Measurements from ENCODE around the gene MAGEL2. TPM values are rescaled to one million over a fixed set of nuclear protein-coding genes. Genes with fewer than 3 reads are reported as not detected.

Gene MAGEL2
- total RNA-seq, 1 donor from 2014 or later, result not detected

DNA sequence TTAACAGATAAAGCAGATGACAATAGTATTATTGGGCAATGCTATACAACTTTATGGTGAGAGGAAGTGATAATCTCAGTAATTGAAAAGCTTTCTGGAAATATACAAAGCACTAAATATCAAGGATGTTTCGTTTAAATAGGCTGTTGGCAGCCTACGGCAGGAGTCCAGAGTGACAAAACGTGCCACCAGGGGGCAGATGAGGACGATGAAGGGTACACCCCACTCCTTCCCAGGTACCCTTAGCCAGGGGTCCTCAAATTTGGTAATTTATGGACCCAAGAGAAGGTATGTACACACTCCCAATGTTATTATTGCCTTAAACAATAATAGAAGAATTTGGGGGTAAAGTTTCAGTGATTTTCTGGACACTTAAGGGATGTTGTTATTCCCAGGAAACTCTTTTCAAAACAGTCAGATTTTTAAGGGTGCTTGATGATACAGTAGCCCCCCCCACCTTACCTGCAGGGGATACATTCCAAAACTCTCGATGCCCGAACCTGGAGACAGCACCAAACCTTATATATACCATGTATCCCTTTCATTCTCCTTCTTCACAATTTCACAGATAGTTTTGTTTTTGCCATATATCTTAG lies 1.4 kb upstream of the MAGEL2 start:
- TF ChIP-seq, protein P1, sequence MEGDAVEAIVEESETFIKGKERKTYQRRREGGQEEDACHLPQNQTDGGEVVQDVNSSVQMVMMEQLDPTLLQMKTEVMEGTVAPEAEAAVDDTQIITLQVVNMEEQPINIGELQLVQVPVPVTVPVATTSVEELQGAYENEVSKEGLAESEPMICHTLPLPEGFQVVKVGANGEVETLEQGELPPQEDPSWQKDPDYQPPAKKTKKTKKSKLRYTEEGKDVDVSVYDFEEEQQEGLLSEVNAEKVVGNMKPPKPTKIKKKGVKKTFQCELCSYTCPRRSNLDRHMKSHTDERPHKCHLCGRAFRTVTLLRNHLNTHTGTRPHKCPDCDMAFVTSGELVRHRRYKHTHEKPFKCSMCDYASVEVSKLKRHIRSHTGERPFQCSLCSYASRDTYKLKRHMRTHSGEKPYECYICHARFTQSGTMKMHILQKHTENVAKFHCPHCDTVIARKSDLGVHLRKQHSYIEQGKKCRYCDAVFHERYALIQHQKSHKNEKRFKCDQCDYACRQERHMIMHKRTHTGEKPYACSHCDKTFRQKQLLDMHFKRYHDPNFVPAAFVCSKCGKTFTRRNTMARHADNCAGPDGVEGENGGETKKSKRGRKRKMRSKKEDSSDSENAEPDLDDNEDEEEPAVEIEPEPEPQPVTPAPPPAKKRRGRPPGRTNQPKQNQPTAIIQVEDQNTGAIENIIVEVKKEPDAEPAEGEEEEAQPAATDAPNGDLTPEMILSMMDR (IDR thresholded peaks at IDR 0.05; ENCODE audit: insufficient read depth, low read length, severe bottlenecking), result peak; percentile 12
- Histone ChIP-seq H3K27me3 (ENCODE audit: control insufficient read depth, insufficient read depth, low read length) (no peaks in the 10 kb centered on the region), H3K36me3 (ENCODE audit: control insufficient read depth, insufficient read depth, low read length) (no peaks in the 10 kb centered on the region), H3K4me3 (ENCODE audit: low read depth, low read length) (no peak overlapping the region)
- no peak for FAIRE-seq
- DNase-seq (ENCODE audit: low read depth), result no peak

DNA sequence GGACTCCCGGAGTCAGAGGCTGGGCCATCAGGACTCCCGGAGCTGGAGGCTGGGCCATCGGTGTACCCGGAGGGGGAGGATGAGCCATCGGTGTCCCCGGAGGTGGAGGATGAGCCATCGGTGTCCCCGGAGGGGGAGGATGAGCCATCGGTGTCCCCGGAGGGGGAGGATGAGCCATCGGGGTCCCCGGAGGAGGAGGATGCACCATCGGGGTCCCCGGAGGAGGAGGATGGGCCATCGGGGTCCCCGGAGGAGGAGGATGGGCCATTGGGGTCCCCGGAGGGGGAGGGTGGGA lies 719 bp downstream of the MAGEL2 start:
- Histone ChIP-seq H3K4me3 (ENCODE audit: low read depth, low read length) (no peak overlapping the region), H3K27me3 (ENCODE audit: control insufficient read depth, insufficient read depth, low read length) (no peaks in the 10 kb centered on the region), H3K36me3 (ENCODE audit: control insufficient read depth, insufficient read depth, low read length) (no peaks in the 10 kb centered on the region)
- TF ChIP-seq, protein P1 (IDR thresholded peaks at IDR 0.05; ENCODE audit: insufficient read depth, low read length, severe bottlenecking), result no peak
- DNase-seq (ENCODE audit: low read depth), result no peak
- FAIRE-seq, result no peak

DNA sequence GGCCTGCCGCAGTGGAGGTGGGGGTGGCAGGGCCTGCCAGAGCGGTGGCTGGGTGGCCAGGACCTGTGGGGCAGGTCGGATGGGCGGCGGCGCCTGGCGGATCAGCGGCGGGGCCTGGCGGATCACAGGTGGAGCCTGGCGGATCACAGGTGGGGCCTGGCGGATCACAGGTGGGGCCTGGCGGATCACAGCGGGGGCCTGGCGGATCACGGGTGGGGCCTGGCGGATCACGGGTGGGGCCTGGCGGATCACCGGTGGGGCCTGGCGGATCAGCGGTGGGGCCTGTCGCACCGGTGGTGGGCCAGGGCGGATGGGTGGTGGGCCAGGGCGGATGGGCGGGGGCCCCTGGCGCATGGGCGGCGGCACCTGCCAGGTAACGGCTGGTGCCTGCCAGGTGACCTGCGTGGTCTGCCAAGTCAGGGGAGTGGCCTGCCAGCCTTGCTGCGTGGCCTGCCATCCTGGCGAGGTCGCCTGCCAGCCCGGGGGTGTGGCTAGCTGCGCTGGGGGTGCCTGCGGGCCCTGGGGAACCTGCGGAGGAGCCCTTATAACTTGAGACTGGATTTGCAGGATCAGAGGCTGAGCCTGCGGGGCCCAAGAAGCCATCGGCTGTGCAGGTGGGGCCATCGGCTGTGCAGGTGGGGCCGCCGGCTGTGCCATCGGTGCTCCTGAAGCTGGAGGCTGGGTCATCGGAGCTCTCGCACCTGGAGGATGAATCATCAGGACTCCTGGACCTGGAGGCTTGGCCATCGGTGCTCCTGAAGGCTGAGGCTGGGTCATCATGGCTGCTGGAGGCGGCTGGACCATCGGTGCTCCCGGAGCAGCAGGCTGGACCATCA lies 1.3 kb downstream of the MAGEL2 start:
- no peaks in the 10 kb centered on the region for H3K27me3 ChIP-seq (ENCODE audit: control insufficient read depth, insufficient read depth, low read length)
- DNase-seq (ENCODE audit: low read depth) (no peak), FAIRE-seq (no peak)
- H3K4me3 ChIP-seq (ENCODE audit: low read depth, low read length), result no peak overlapping the region
- TF ChIP-seq, protein P1 (IDR thresholded peaks at IDR 0.05; ENCODE audit: insufficient read depth, low read length, severe bottlenecking), result no peak
- no peaks in the 10 kb centered on the region for H3K36me3 ChIP-seq (ENCODE audit: control insufficient read depth, insufficient read depth, low read length)

DNA sequence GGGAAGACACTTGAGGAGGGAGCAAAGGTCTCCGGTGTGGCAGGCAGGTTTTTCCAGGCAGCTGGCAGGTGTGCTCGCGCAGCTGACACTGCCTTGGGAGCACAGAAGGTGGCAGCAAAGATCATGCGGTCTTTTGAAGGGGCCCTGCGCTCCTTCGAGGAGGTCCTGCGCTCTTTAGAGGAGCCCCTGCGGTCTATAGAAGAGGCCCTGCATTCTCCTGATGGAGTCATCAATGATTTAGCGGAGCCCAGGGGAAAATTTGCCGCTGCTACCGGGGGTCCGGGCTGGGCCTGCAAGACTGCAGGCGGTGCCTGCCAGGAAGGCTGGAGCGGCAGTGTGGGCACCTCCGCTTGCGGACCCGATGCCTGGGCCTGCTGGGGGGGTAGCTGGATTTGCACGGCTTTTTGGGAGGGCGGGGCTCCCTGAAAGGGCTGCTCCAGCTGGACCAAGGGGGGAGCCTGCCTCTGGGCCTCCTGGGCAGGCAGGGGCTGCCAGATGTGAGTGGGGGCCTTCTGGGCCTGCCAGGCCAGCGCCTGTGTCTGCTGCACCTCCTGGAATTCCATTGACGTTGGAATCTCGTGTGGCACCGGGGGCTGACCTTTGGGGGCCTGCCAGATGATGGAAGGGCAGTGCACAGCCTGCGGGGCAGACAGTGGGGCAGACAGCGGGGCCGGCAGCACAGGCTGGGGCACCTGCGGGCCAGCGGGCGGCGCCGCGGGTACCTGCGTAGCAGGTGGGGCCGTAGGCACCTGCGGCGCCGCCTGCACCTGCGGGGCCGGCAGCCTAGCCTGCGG lies 2.1 kb downstream of the MAGEL2 start:
- Histone ChIP-seq H3K4me3 (ENCODE audit: low read depth, low read length) (no peak overlapping the region), H3K36me3 (ENCODE audit: control insufficient read depth, insufficient read depth, low read length) (no peaks in the 10 kb centered on the region), H3K27me3 (ENCODE audit: control insufficient read depth, insufficient read depth, low read length) (no peaks in the 10 kb centered on the region)
- DNase-seq (ENCODE audit: low read depth) (no peak), FAIRE-seq (no peak)
- TF ChIP-seq, protein P1 (IDR thresholded peaks at IDR 0.05; ENCODE audit: insufficient read depth, low read length, severe bottlenecking), result no peak

DNA sequence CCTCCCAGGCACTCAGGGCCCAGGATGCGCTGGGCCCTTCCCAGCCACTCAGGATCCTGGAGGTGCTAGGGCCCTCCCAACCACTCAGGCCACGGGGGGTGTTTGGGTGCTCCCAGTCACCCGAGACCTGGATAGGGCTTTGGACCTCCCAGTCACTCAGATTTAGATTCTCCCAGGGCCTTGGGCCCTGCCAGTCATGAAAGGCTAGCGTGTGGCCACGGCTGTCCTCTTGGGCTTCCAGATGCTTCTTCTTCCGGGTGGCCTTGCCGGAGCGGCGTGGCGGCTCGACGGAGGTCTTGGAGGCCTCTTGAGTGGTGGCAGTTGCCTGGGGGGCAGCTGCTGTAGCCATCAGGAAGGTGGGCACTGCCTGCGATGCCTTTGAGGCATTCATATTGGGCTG lies 2.8 kb downstream of the MAGEL2 start:
- Histone ChIP-seq H3K36me3 (ENCODE audit: control insufficient read depth, insufficient read depth, low read length) (no peaks in the 10 kb centered on the region), H3K4me3 (ENCODE audit: low read depth, low read length) (no peak overlapping the region), H3K27me3 (ENCODE audit: control insufficient read depth, insufficient read depth, low read length) (no peaks in the 10 kb centered on the region)
- FAIRE-seq (no peak), DNase-seq (ENCODE audit: low read depth) (no peak)
- TF ChIP-seq, protein P1 (IDR thresholded peaks at IDR 0.05; ENCODE audit: insufficient read depth, low read length, severe bottlenecking), result no peak
